ENCODE data around the gene ZEB2. TPM values are rescaled to one million over a fixed set of nuclear protein-coding genes. Genes with fewer than 3 reads are reported as not detected.
A peak's percentile ranks its signal among the peaks of the same experiment; 100 is the strongest.

The ZEB2 gene
- total RNA-seq (2014; rRNA removed; shearing (Covaris generic); ENCODE audit: low replicate concordance) = 15.3 and 29.4 TPM in 2 replicates

- H3K9me2 ChIP-seq (replicated peaks; ENCODE audit: insufficient read depth, low read length) = no peaks in the 10 kb centered on the region
- H3K4me3 ChIP-seq (ENCODE audit: low read length) = peak within 1 kb of the TSS; percentile 92
- H3K9me3 ChIP-seq (ENCODE audit: low read length) = no peaks in the 10 kb centered on the region
- peak within 1 kb of the TSS; percentile 84 for H3K9ac ChIP-seq (ENCODE audit: low read length)
- peaks cover 69% of the 10 kb centered on the region for H3K4me1 ChIP-seq (ENCODE audit: low read length)
- no peaks in the 10 kb centered on the region; the same call in 1 of the 2 replicates for H4K20me1 ChIP-seq (ENCODE audit: insufficient read depth, low read depth, low read length)
- no peaks in the 10 kb centered on the region for H3K36me3 ChIP-seq (ENCODE audit: insufficient read depth, low read length)
- H3K79me2 ChIP-seq (ENCODE audit: low read length) = 0 out of 2 replicates have a peak, but pooled peaks cover 3% of the 10 kb centered on the region
- DNase-seq = peak; percentile 84
- no peaks in the 10 kb centered on the region for H3K27me3 ChIP-seq (ENCODE audit: low read length)
- H3K4me2 ChIP-seq (ENCODE audit: low read depth, low read length, poor library complexity, severe bottlenecking) = peak within 1 kb of the TSS; percentile 96
- H2AFZ ChIP-seq (ENCODE audit: low read length) = peak within 1 kb of the TSS; percentile 13; the same call in 1 of the 2 replicates
- peak within 1 kb of the TSS; percentile 56 for H3K27ac ChIP-seq (ENCODE audit: low read length)
These were observed at the start of gene ZEB2 for GRCh38 chr2:144519934-144520731. Gene ZEB2, minus strand, starts transcription at chr2:144520119. Its CDS starts 2,769 bp downstream, at chr2:144517350.

- H3K36me3 ChIP-seq (ENCODE audit: insufficient read depth, low read length) = no peaks in the 10 kb centered on the region
- no peak overlapping the region for H2AFZ ChIP-seq (ENCODE audit: low read length)
- H3K4me1 ChIP-seq (ENCODE audit: low read length) = no peaks in the 10 kb centered on the region
- no peak overlapping the region for H3K9ac ChIP-seq (ENCODE audit: low read length)
- H3K4me2 ChIP-seq (ENCODE audit: low read depth, low read length, poor library complexity, severe bottlenecking) = no peak overlapping the region
- no peaks in the 10 kb centered on the region for H4K20me1 ChIP-seq (ENCODE audit: insufficient read depth, low read depth, low read length)
- H3K9me3 ChIP-seq (ENCODE audit: low read length) = no peaks in the 10 kb centered on the region
- H3K9me2 ChIP-seq (replicated peaks; ENCODE audit: insufficient read depth, low read length) = no peaks in the 10 kb centered on the region; the same call in 1 of the 2 replicates
- no peak overlapping the region for H3K27ac ChIP-seq (ENCODE audit: low read length)
- no peaks in the 10 kb centered on the region for H3K27me3 ChIP-seq (ENCODE audit: low read length)
- H3K79me2 ChIP-seq (ENCODE audit: low read length) = no peaks in the 10 kb centered on the region
- DNase-seq = no peak
- H3K4me3 ChIP-seq (ENCODE audit: low read length) = no peak overlapping the region
These were observed 47.8 kb upstream of the ZEB2 start for GRCh38 chr2:144567745-144568144.

GRCh38 chr2:144566448-144566847 is 46.5 kb upstream of the ZEB2 start:
- Histone ChIP-seq H3K4me3 (ENCODE audit: low read length) (no peak overlapping the region), H2AFZ (ENCODE audit: low read length) (no peak overlapping the region), H3K27ac (ENCODE audit: low read length) (no peak overlapping the region), H3K79me2 (ENCODE audit: low read length) (no peaks in the 10 kb centered on the region), H3K9me2 (replicated peaks; ENCODE audit: insufficient read depth, low read length) (no peaks in the 10 kb centered on the region; the same call in none of the 2 replicates), H3K4me1 (ENCODE audit: low read length) (no peaks in the 10 kb centered on the region), H4K20me1 (ENCODE audit: insufficient read depth, low read depth, low read length) (no peaks in the 10 kb centered on the region), H3K9me3 (ENCODE audit: low read length) (no peaks in the 10 kb centered on the region), H3K9ac (ENCODE audit: low read length) (no peak overlapping the region), H3K27me3 (ENCODE audit: low read length) (no peaks in the 10 kb centered on the region), H3K4me2 (ENCODE audit: low read depth, low read length, poor library complexity, severe bottlenecking) (no peak overlapping the region), H3K36me3 (ENCODE audit: insufficient read depth, low read length) (no peaks in the 10 kb centered on the region)
- DNase-seq = no peak

- H3K9ac ChIP-seq (ENCODE audit: low read length) = no peak overlapping the region
- no peak overlapping the region for H3K4me3 ChIP-seq (ENCODE audit: low read length)
- no peaks in the 10 kb centered on the region for H4K20me1 ChIP-seq (ENCODE audit: insufficient read depth, low read depth, low read length)
- H3K27me3 ChIP-seq (ENCODE audit: low read length) = no peaks in the 10 kb centered on the region
- H3K9me2 ChIP-seq (replicated peaks; ENCODE audit: insufficient read depth, low read length) = peaks cover 2% of the 10 kb centered on the region; the same call in 1 of the 2 replicates
- no peaks in the 10 kb centered on the region for H3K36me3 ChIP-seq (ENCODE audit: insufficient read depth, low read length)
- DNase-seq = no peak
- no peak overlapping the region for H3K4me2 ChIP-seq (ENCODE audit: low read depth, low read length, poor library complexity, severe bottlenecking)
- no peaks in the 10 kb centered on the region for H3K79me2 ChIP-seq (ENCODE audit: low read length)
- H3K27ac ChIP-seq (ENCODE audit: low read length) = no peak overlapping the region
- H3K4me1 ChIP-seq (ENCODE audit: low read length) = no peaks in the 10 kb centered on the region
- no peaks in the 10 kb centered on the region for H3K9me3 ChIP-seq (ENCODE audit: low read length)
- no peak overlapping the region for H2AFZ ChIP-seq (ENCODE audit: low read length)
These were observed 40.3 kb upstream of the ZEB2 start for GRCh38 chr2:144560251-144560650.

- Histone ChIP-seq H3K4me1 (ENCODE audit: low read length) (no peaks in the 10 kb centered on the region), H2AFZ (ENCODE audit: low read length) (no peak overlapping the region), H3K27ac (ENCODE audit: low read length) (no peak overlapping the region), H3K79me2 (ENCODE audit: low read length) (no peaks in the 10 kb centered on the region), H3K27me3 (ENCODE audit: low read length) (no peaks in the 10 kb centered on the region), H3K9ac (ENCODE audit: low read length) (no peak overlapping the region), H3K36me3 (ENCODE audit: insufficient read depth, low read length) (no peaks in the 10 kb centered on the region), H3K9me3 (ENCODE audit: low read length) (no peaks in the 10 kb centered on the region), H3K4me2 (ENCODE audit: low read depth, low read length, poor library complexity, severe bottlenecking) (no peak overlapping the region), H3K9me2 (replicated peaks; ENCODE audit: insufficient read depth, low read length) (peaks cover 2% of the 10 kb centered on the region; the same call in 1 of the 2 replicates), H3K4me3 (ENCODE audit: low read length) (no peak overlapping the region), H4K20me1 (ENCODE audit: insufficient read depth, low read depth, low read length) (no peaks in the 10 kb centered on the region)
- DNase-seq = no peak
These were observed 39.8 kb upstream of the ZEB2 start for GRCh38 chr2:144559681-144560080.

GRCh38 chr2:144559242-144559641 is 39.3 kb upstream of the ZEB2 start:
- Histone ChIP-seq H3K4me3 (ENCODE audit: low read length) (no peak overlapping the region), H3K27ac (ENCODE audit: low read length) (no peak overlapping the region), H3K36me3 (ENCODE audit: insufficient read depth, low read length) (no peaks in the 10 kb centered on the region), H3K27me3 (ENCODE audit: low read length) (no peaks in the 10 kb centered on the region), H3K79me2 (ENCODE audit: low read length) (no peaks in the 10 kb centered on the region), H3K9me2 (replicated peaks; ENCODE audit: insufficient read depth, low read length) (peaks cover 2% of the 10 kb centered on the region; the same call in 1 of the 2 replicates), H3K4me2 (ENCODE audit: low read depth, low read length, poor library complexity, severe bottlenecking) (no peak overlapping the region), H2AFZ (ENCODE audit: low read length) (no peak overlapping the region), H3K9ac (ENCODE audit: low read length) (no peak overlapping the region), H3K4me1 (ENCODE audit: low read length) (no peaks in the 10 kb centered on the region), H4K20me1 (ENCODE audit: insufficient read depth, low read depth, low read length) (no peaks in the 10 kb centered on the region), H3K9me3 (ENCODE audit: low read length) (no peaks in the 10 kb centered on the region)
- DNase-seq = no peak

GRCh38 chr2:144554492-144555210 is 34.7 kb upstream of the ZEB2 start:
- Histone ChIP-seq H4K20me1 (ENCODE audit: insufficient read depth, low read depth, low read length) (no peaks in the 10 kb centered on the region), H3K9me2 (replicated peaks; ENCODE audit: insufficient read depth, low read length) (no peaks in the 10 kb centered on the region), H3K9ac (ENCODE audit: low read length) (no peak overlapping the region), H3K36me3 (ENCODE audit: insufficient read depth, low read length) (no peaks in the 10 kb centered on the region), H2AFZ (ENCODE audit: low read length) (no peak overlapping the region), H3K79me2 (ENCODE audit: low read length) (no peaks in the 10 kb centered on the region), H3K27me3 (ENCODE audit: low read length) (no peaks in the 10 kb centered on the region), H3K4me2 (ENCODE audit: low read depth, low read length, poor library complexity, severe bottlenecking) (no peak overlapping the region), H3K9me3 (ENCODE audit: low read length) (no peaks in the 10 kb centered on the region), H3K4me1 (ENCODE audit: low read length) (no peaks in the 10 kb centered on the region), H3K27ac (ENCODE audit: low read length) (no peak overlapping the region), H3K4me3 (ENCODE audit: low read length) (no peak overlapping the region)
- no peak for DNase-seq

- Histone ChIP-seq H3K4me2 (ENCODE audit: low read depth, low read length, poor library complexity, severe bottlenecking) (no peak overlapping the region), H2AFZ (ENCODE audit: low read length) (no peak overlapping the region), H3K79me2 (ENCODE audit: low read length) (no peaks in the 10 kb centered on the region), H3K9me2 (replicated peaks; ENCODE audit: insufficient read depth, low read length) (no peaks in the 10 kb centered on the region), H3K9ac (ENCODE audit: low read length) (no peak overlapping the region), H3K4me1 (ENCODE audit: low read length) (peaks cover 11% of the 10 kb centered on the region), H3K36me3 (ENCODE audit: insufficient read depth, low read length) (no peaks in the 10 kb centered on the region), H3K4me3 (ENCODE audit: low read length) (no peak overlapping the region), H4K20me1 (ENCODE audit: insufficient read depth, low read depth, low read length) (no peaks in the 10 kb centered on the region), H3K27me3 (ENCODE audit: low read length) (no peaks in the 10 kb centered on the region), H3K9me3 (ENCODE audit: low read length) (no peaks in the 10 kb centered on the region), H3K27ac (ENCODE audit: low read length) (no peak overlapping the region)
- no peak for DNase-seq
These were observed 33.5 kb upstream of the ZEB2 start for GRCh38 chr2:144553379-144553778.

Measured in Karpas-422 (cell line).